GM04503 (cell line): ENCODE results near the gene TRIM75.
"Not testable (repeated sequence)": the region's sequence is repeated elsewhere in the genome, so short reads cannot be mapped to it uniquely, and the experiment has no call there.

Source experiments
- DNase-seq: peaks from one replicate; pipeline ENCODE4 v3.0.0-alpha.2; 2012; ENCODE audit warnings: low read depth

The TRIM75 gene

DNA sequence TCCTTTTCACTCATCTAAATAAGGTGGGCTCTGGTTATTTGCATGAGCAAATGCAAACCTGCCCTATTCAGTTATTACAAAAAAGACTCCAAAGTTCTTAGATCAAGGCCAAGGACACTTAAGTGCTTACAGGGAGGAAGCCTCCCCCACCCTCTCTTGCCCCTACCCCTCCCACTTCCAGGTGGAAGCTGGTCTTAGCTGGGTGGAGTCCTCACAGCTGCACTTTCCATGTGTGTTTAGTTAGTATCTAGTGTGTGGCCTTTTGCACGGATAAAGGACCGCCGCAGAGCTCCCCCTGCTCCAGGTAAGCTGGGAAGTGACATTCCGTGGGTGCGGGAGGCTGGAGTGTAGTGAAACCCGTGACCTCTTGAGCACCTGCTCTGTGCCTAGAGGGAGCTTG lies at the start of gene TRIM75:
TRIM75 (plus strand) TSS at position 222 of the 400 bp plus-strand sequence. CDS start 5,282 bp downstream, outside the sequence.
- DNase-seq = no peak

- DNase-seq = no peak
Observed at GRCh38 chr4:165005352-165005925, 48.2 kb upstream of the TRIM75 start.

DNA sequence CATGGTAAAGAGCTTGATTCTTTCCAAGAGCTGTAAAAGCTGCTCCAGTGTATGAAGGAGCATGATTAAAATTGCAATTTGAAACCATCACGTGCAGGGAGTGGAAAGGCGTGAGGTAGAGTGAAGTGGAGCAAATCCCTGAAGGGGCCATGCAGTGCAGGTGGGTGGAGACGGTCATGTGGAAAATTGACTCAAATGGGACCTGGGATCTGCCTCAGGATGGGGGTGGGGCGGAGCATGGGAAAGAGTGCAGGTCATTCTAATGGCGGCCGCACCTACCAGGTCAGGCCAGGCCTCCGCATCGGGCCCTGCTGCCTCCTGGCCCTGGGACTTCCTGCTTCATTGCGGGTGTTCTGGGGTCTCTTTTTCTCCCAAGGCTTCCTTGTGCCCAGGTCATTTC lies 47.2 kb upstream of the TRIM75 start:
- DNase-seq = no peak

DNA sequence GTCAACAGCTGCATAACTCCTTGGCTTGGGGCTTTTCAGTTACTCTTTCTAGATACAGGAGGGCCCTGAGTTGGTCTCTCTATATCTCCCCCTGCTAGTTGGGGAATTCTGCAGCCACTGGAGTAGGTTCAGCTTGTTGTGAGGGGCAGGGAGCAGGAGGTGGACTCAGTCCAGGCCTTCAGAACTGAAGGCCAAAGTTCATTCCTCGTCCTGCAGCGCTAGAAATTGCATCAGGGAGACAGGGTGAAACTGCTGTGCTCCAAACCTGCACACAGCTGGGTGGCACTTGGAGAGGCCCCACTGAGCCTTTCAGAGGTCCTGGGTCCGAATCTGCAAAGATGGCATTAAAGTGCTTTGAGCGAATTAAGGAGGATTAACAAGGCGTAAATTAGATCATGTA lies 46.8 kb upstream of the TRIM75 start:
- DNase-seq = no peak

DNA sequence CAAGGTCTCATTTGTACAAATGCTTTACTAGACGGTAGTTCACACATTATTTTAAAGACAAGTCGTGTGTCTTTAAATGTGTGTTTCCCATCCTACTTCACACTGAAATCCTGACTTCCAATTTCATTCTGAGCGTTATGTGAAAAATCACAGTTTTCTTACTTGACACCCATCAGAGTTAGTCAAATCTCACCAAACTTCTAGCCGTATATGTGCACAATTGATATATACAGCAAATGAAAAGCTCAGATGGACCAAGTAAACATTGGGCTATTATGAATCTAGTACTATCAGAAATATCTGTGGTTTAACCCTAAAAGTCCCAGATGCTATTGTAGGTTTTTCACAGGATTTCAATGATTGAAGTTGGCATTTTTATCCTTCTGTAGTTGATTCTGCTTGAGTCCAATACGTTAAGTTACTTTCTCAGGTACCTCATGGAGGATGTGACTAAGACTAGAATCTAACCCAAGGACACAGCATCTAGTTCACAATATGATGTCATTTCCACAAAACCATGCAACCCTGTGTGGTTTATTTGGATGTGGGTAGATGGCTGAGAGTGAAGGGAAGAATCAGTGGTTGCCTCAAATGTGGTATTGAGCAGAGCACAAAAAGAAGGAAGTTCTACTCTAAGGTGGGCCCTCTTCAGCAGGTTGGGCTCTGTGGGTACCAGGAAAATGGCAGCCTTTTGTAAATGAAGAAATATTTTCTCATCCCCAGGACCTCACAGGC lies 44.0 kb upstream of the TRIM75 start:
- no peak for DNase-seq

GRCh38 chr4:165010487-165010886 lies 43.2 kb upstream of the TRIM75 start:
- DNase-seq = no peak

DNA sequence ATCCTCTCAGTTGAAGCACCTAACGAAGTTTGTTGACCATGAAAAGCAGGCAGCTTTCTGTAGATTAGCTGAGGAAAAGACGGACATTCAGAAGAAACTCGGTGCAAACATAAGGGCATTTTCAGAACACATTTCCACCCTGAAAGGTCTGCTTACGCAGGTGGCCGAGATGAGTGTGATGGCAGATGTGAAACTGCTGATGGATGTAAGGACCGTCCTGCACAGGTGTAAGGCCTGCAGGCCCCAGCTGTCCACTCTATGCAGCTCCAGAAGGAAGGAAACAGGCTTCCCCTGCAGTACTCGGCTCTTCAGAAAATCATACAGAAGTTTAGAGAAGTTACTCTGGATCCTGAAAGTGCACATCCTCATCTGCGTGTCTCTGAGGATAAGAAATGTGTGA lies 42.7 kb upstream of the TRIM75 start:
- no peak for DNase-seq

DNA sequence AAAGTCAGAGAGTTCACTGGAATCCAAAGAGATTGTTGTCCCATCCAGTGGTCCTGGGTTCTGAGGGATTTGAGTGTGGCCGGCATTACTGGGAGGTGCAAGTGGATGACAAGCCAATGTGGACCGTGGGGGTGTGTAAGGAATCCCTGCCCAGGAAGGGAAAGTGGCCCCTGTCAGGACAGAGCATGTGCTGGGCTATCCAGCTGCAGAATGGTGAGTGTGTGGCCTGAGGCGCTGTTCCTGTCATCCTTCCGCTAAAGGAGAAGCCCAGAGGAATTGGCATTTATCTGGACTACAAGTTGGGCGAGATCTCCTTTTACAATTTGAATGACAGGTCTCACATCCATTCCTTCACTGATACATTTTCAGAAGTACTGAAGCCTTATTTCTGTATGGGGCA lies 42.3 kb upstream of the TRIM75 start:
- DNase-seq = no peak

- DNase-seq = no peak
Observed at GRCh38 chr4:165013691-165014090, 40.0 kb upstream of the TRIM75 start.

DNA sequence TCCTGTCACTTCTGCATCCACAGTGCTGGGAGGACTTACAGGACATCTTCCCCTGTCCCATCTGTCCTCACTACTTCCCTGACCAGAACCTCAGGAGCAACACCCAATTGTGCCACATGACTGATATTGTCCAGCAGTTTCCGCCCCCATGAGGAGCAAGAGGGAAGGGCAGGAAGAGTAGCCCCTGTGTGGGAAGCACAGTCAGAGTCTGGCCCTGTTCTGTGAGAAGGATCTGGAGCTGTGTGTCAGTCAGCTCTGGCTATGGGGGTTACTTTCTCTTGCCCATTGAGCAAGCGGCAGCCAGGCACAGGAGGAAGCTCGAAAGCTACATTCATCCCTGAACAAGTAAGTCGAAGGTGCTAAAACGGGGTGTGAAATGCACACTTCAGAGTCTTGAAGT lies 36.7 kb upstream of the TRIM75 start:
- DNase-seq = no peak

GRCh38 chr4:165019995-165020394 lies 33.7 kb upstream of the TRIM75 start:
- not testable (repeated sequence) for DNase-seq

- not testable (repeated sequence) for DNase-seq
Observed at GRCh38 chr4:165025782-165026181, 27.9 kb upstream of the TRIM75 start.

GRCh38 chr4:165027762-165028402 lies 25.8 kb upstream of the TRIM75 start:
- DNase-seq = no peak

DNA sequence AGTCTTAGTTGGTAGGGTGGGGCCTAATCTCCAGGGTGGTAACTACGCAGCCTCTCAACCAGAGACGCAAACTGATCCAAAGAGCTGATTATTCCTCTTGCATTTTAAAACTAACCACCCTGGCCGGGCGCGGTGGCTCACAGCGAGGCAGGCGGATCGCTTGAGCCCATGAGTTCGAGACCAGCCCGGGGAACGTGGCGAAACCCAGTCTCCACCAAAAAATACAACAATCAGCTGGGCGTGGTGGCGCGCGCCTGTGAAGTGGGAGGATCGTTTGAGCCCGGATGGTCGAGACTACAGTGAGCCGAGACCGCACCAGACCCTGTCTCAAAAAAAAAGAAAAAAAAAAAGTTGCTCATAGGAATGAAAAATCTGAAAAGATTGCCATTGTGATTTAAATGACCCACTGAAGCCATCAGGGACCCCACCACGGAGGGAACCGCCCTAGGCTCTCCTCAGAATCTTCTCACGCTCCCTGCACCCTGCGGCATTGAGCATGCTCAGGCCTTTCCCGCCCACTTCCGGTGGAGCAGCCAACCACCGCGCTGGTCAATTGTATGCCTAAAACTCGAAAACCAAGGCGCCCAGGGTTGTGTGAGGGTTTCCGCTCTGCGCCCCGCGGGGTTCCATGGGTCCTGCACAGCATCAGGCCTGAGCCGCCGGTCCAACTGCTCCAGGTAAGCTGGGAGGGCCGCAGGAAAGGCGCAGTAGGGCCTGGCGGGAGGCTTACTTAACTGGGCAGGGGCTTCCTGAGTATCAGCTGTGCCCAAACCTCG lies 22.0 kb upstream of the TRIM75 start, which contains the start of gene TRIM60:
TRIM60 (plus strand) TSS at position 564 of the 776 bp plus-strand sequence. CDS start 8,074 bp downstream, outside the sequence.
- no peak for DNase-seq

DNA sequence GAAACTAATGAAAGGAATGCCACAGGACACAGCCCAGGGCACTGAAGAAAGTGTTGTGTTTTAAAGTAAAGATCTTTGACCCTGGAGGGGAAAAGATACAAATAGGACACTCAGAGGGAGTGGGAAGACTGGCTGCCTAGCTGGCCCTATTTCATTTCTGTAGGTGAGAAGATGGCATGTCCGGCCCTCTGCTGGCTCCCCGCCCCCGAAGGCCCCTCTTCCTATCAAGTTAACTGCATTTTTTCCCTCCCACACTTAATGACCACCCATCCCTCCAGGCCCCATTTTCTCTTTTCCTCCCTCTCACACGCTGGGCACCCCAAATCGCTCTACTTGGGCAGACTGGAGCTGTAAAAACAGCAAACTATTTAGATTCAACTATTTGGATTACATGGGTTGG lies 5.5 kb upstream of the TRIM75 start:
- no peak for DNase-seq

- no peak for DNase-seq
Observed at GRCh38 chr4:165052627-165053026, 1.0 kb upstream of the TRIM75 start.

DNA sequence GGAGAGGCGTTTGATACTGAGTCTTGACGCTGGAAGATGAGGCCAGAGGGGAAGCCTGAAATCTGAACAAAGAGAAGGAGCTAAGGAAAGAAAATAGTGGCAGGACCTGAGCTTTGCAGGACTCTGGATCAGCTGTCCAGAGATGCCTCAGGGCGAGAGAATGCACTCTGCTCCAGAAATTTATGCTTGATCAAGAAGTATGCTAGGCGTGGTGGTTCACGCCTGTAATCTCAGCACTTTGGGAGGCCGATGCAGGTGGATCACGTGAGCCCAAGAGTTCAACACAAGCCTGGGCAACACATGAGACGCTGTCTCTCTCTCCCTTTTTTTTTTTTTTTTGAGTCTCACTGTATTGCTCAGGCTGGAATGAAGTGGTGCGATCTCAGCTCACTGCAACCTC lies 1.9 kb downstream of the TRIM75 start:
- no peak for DNase-seq

DNA sequence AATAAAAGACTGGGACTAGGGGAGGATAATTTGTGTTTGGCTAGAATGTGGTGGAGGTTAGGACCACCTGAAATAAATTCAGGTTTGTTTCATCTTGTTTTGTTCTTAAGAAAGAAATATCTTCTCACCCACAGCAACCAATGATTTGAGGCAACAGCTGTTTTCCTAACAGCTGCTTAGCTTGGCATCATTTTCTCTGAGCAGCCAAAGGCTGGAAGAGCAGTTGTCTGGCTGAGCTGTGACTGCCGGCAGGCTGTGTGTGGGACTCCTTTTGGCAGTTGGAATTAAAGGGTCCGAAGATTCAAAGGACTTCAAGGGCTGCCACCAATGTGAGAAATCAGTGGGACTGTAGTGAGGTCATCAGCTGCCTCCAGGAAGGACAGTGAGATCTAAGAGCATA lies 5.0 kb downstream of the TRIM75 start:
- DNase-seq = no peak

DNA sequence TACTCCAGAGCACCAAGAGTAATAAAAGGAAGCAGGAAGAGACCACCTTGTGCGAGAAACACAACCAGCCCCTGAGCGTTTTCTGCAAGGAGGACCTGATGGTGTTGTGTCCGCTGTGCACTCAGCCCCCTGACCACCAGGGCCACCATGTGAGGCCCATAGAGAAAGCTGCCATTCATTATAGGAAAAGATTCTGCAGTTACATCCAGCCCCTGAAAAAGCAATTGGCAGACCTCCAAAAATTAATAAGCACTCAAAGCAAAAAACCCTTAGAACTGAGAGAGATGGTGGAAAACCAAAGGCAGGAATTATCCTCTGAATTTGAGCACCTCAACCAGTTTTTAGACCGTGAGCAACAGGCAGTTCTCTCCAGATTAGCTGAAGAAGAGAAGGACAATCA lies 5.7 kb downstream of the TRIM75 start:
- DNase-seq = no peak

DNA sequence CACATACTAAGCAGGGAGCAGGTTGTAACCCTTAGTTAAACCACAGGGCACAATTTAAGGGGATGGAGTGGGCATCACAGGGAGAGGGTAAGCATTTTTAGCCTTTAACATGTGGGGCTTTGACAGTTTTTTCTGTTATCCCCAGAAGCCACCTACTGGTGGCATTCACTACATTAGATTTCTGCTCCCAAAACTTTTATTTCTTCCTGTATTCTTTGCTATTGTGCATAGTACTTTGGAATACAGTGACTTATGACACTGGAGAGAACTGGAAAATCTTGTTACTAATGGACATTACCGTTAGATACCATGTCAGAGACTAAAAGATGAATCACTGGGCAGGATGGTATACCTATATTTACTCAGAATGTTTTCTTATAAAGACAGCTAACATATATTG lies 7.3 kb downstream of the TRIM75 start:
- DNase-seq = no peak

DNA sequence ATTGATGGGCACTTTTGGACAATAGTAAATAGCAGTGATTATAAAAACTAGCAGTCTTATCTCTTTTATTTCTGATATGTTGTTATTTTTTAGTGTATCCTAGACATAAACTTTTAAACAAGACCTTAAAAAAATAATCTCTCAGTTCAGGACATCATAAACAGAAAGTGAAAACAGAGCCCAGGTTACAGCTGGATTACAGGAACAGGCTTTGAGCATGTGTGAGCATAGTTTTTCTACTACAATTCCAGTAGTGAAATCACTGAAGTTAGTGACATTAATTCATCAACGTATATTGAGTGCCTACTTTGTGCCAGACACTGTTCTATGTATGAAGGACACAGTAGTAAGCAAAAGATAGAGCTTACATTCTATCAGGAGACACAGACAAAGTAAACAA lies 16.9 kb downstream of the TRIM75 start:
- no peak for DNase-seq

DNA sequence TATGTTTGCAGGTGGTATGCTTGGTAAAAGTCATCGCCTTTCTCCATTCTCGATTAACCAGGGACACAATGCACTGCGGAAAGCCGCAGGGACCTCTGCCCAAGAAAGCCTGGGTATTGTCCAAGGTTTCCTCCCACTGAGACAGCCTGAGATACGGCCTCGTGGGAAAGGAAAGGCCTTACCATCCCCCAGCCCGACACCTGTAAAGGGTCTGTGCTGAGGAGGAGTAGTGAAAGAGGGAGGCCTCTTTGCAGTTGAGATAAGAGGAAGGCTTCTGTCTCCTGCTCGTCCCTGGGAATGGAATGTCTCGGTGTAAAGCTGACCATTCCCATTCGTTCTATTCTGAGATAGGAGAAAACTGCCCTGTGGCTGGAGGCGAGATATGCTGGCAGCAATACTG lies 19.7 kb downstream of the TRIM75 start:
- DNase-seq = not testable (repeated sequence)
